Measurements from ENCODE around the gene CMTM1. TPM values are rescaled to one million over a fixed set of nuclear protein-coding genes. Genes with fewer than 3 reads are reported as not detected.
A peak's percentile ranks its signal among the peaks of the same experiment; 100 is the strongest.

CMTM1 gene
- total and polyA plus RNA-seq, 2 donors (not counting 3 experiments of a cell fraction or from before 2014, with no cell fraction given): 3.0 to 12.3 TPM

DNA sequence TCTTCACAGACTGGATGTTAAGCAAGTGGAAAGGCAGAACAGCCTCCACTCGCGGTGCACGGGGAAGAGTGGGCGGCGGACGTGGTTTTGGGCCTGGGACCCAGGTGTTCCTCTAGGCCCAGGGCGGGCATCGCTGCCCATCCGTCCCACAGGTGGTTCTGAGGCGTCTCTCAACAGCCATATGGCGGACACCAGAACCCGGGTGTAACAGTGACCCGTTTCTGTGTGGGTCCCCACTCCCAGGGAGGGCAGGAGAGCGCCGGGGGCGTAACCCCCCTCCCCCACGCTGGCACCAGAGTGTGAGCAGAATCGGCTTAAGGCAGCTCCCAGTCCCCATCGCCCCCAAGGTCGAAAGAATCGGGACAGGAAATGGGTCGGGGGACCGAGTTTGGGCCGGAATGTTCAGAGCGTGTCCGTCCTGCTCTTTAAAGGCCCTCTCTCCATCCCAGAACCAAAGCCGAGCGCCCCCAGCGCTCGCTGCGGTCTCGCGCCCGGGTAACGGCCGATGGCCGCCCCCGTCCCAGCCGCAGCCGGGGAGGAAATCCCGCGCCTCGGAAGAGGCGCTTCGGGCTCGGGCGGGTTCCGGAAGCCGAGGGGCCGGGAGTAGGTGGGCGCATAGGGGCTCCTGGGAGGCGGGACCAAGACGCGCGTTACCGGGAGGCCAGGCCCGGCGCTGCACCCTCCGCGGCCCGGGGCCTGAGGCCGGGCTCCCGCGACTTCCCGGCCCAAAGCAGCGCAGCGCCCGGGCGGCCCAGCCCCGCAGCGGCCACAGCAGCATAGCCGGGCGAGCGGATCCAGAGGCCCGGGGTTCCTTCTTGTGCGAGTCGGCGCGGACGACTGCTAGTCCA is 16.7 kb upstream of the CMTM1 start, which contains the start of gene TK2:
Gene TK2 (minus strand): TSS at position 839 of the 848 bp plus-strand sequence. CDS start 61 bp downstream, at position 778.
- dilution Hi-C loops (cut with MboI; ENCODE audit: extremely low pct_ligation_motif_present, low sequenced_read_pairs) (no loop called here), intact Hi-C loops (cut with micrococcal nuclease) (loop anchor here (1.0 kb wide), 2 partner anchors 19 to 33 kb away; no protein-coding TSS in a partner anchor)
- TSS peak; percentile 61 for BruUV-seq (replicated peaks)
- Histone ChIP-seq H3K9me3 (replicated peaks; ENCODE audit: control insufficient read depth, insufficient read depth, low read length) (no peaks in the 10 kb centered on the region), H2AFZ (ENCODE audit: low read depth, low read length) (peak within 1 kb of the TSS; percentile 44), H3K4me3 (replicated peaks in 1 of 3; ENCODE audit: insufficient read depth in 1 of 3, low read depth in 1 of 3, low read length in 3 of 3) (peak within 1 kb of the TSS; percentile 46 to 66 (median 52)), H4K20me1 (replicated peaks; ENCODE audit: control insufficient read depth, extremely low read depth, insufficient read depth, low read length) (no peaks in the 10 kb centered on the region), H3K27me3 (ENCODE audit: control insufficient read depth in 2 of 2, insufficient read depth in 2 of 2, low read length in 2 of 2) (no peaks in the 10 kb centered on the region), H3K9me1 (replicated peaks; ENCODE audit: control insufficient read depth, extremely low read depth, insufficient read depth, low read length) (no peaks in the 10 kb centered on the region), H3K9ac (replicated peaks; ENCODE audit: extremely low read depth, insufficient read depth, low read length) (peak within 1 kb of the TSS; percentile 73), H3K27ac (ENCODE audit: insufficient read depth, low read depth, low read length) (peak within 1 kb of the TSS; percentile 34), H3K4me1 (ENCODE audit: control insufficient read depth, extremely low read depth, insufficient read depth, low read length) (peaks cover 32% of the 10 kb centered on the region), H3K36me3 (ENCODE audit: control insufficient read depth in 2 of 2, extremely low read depth in 1 of 2, insufficient read depth in 2 of 2, low read length in 2 of 2) (no peaks in the 10 kb centered on the region), H3K4me2 (ENCODE audit: insufficient read depth, low read length) (peak within 1 kb of the TSS; percentile 53), H3K79me2 (ENCODE audit: control insufficient read depth, insufficient read depth, low read length) (peaks cover 19% of the 10 kb centered on the region)
- TF ChIP-seq POLR2AphosphoS5 (IDR thresholded peaks at IDR 0.05; ENCODE audit: insufficient read depth, low read depth, low read length) (peak; percentile 93), POLR2A (IDR thresholded peaks at IDR 0.05; ENCODE audit: low read depth, low read length) (peak; percentile 85), MYC (IDR thresholded peaks at IDR 0.05; ENCODE audit: low read depth, low read length) (no peak), CTCF (IDR thresholded peaks at IDR 0.05; ENCODE audit: extremely low read depth in 1 of 2, insufficient read depth in 1 of 2, low read depth in 1 of 2, low read length in 2 of 2) (peak; percentile 10 to 36)
- DNase-seq (ENCODE audit: low read depth, low spot score): peak; percentile 66
- ChIA-PET CTCF (interaction anchor here (1.8 to 2.6 kb wide), 2 partner anchors 27 to 34 kb away, joined by 4 to 7 read pairs; no protein-coding TSS in a partner anchor), POLR2A (no interaction called here)
- FAIRE-seq: peak; percentile 59

All from endothelial cell of umbilical vein (primary cell).